ENCODE results near the gene RBSN. TPM values are rescaled to one million over a fixed set of nuclear protein-coding genes. Genes with fewer than 3 reads are reported as not detected.

RBSN gene
- total RNA-seq, 1 donor from 2014 or later = 35.4 TPM

- H3K79me2 ChIP-seq (ENCODE audit: low read depth) = no peaks in the 10 kb centered on the region
- H3K4me3 ChIP-seq = no peak overlapping the region
- H3K36me3 Mint-ChIP-seq = no peaks in the 10 kb centered on the region
- H3K4me1 ChIP-seq = peaks cover 10% of the 10 kb centered on the region
- no peak for DNase-seq (ENCODE audit: low spot score)
- no peak overlapping the region for H2AFZ ChIP-seq (replicated peaks)
- H3K9me3 ChIP-seq (ENCODE audit: low read depth) = no peaks in the 10 kb centered on the region
- H3K9ac ChIP-seq = no peak overlapping the region
- peaks cover 24% of the 10 kb centered on the region for H3K4me1 Mint-ChIP-seq
- no peak overlapping the region for H3K4me3 Mint-ChIP-seq
- no peak overlapping the region for H3K27ac ChIP-seq
- TF ChIP-seq EZH2phosphoT487 (IDR thresholded peaks at IDR 0.05) = no peak
- no peak for TF ChIP-seq CTCF (IDR thresholded peaks at IDR 0.05)
- no peak for TF ChIP-seq EZH2 (IDR thresholded peaks at IDR 0.05)
- no peaks in the 10 kb centered on the region for H4K20me1 ChIP-seq (ENCODE audit: low read depth)
- H3F3A ChIP-seq (ENCODE audit: low read depth) = no peaks in the 10 kb centered on the region
- no peaks in the 10 kb centered on the region for H3K9me3 Mint-ChIP-seq
- H3K27me3 ChIP-seq = peaks cover 26% of the 10 kb centered on the region
- no peak overlapping the region for H3K27ac Mint-ChIP-seq
- H3K36me3 ChIP-seq = no peaks in the 10 kb centered on the region
- H3K27me3 Mint-ChIP-seq (ENCODE audit: insufficient read depth, low read depth) = peaks cover 6% of the 10 kb centered on the region
- no peak overlapping the region for H3K4me2 ChIP-seq
These were observed 18.1 kb upstream of the RBSN start for GRCh38 chr3:15117011-15117410.

DNA sequence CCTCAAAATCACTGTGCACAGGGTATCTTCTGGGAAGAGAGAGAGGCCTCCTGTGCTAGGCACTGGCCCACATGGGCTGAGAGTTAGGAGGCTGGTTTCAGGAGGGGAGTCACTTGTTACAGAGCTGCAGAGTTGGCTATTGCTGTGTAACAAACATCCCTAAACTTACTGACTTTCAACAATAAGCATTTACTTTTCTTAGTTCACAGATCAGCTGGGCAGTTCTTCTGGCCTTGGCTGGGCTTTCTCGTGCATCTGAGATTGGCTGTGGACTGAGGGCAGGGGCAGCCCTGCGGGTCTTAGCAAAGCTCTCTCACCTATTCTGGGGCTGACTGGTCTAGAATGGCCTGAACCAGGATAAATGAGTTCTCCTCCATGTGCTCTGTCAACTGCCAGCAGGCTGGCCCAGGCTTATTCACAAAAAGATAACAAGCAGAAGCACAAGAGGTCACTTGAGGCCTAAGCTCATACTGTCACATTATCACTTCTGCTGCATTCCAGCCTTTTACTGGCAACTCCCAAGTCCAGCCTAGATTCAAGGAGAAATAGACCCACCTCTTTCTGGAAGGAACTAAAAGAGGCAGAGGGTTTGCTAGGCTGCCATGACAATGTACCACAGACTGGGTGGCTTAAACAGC is 17.2 kb upstream of the RBSN start:
- no peaks in the 10 kb centered on the region for H4K20me1 ChIP-seq (ENCODE audit: low read depth)
- Mint-ChIP-seq H3K36me3 (no peaks in the 10 kb centered on the region), H3K4me1 (peaks cover 22% of the 10 kb centered on the region), H3K27ac (no peak overlapping the region), H3K27me3 (ENCODE audit: insufficient read depth, low read depth) (peaks cover 6% of the 10 kb centered on the region), H3K4me3 (no peak overlapping the region), H3K9me3 (no peaks in the 10 kb centered on the region)
- H3F3A ChIP-seq (ENCODE audit: low read depth) = no peaks in the 10 kb centered on the region
- no peak overlapping the region for H3K4me2 ChIP-seq
- H3K4me1 ChIP-seq = peaks cover 10% of the 10 kb centered on the region
- H3K9ac ChIP-seq = no peak overlapping the region
- H3K4me3 ChIP-seq = no peak overlapping the region
- no peaks in the 10 kb centered on the region for H3K9me3 ChIP-seq (ENCODE audit: low read depth)
- no peak overlapping the region for H3K27ac ChIP-seq
- no peaks in the 10 kb centered on the region for H3K36me3 ChIP-seq
- TF ChIP-seq EZH2phosphoT487 (IDR thresholded peaks at IDR 0.05) = no peak
- TF ChIP-seq EZH2 (IDR thresholded peaks at IDR 0.05) = no peak
- no peak for TF ChIP-seq CTCF (IDR thresholded peaks at IDR 0.05)
- H2AFZ ChIP-seq (replicated peaks) = no peak overlapping the region
- H3K27me3 ChIP-seq = peaks cover 26% of the 10 kb centered on the region
- no peaks in the 10 kb centered on the region for H3K79me2 ChIP-seq (ENCODE audit: low read depth)
- DNase-seq (ENCODE audit: low spot score) = no peak

GRCh38 chr3:15114466-15115358 is 15.8 kb upstream of the RBSN start:
- H4K20me1 ChIP-seq (ENCODE audit: low read depth) = no peaks in the 10 kb centered on the region
- no peak for TF ChIP-seq EZH2 (IDR thresholded peaks at IDR 0.05)
- H3K4me1 Mint-ChIP-seq = peaks cover 21% of the 10 kb centered on the region
- no peaks in the 10 kb centered on the region for H3K36me3 Mint-ChIP-seq
- H3K9ac ChIP-seq = no peak overlapping the region
- no peak overlapping the region for H3K27ac ChIP-seq
- peak overlapping the region; percentile 87 for H2AFZ ChIP-seq (replicated peaks)
- peaks cover 6% of the 10 kb centered on the region for H3K27me3 Mint-ChIP-seq (ENCODE audit: insufficient read depth, low read depth)
- H3K27me3 ChIP-seq = peaks cover 17% of the 10 kb centered on the region
- no peaks in the 10 kb centered on the region for H3F3A ChIP-seq (ENCODE audit: low read depth)
- no peak overlapping the region for H3K4me3 Mint-ChIP-seq
- H3K27ac Mint-ChIP-seq = no peak overlapping the region
- H3K79me2 ChIP-seq (ENCODE audit: low read depth) = no peaks in the 10 kb centered on the region
- no peaks in the 10 kb centered on the region for H3K9me3 ChIP-seq (ENCODE audit: low read depth)
- peak overlapping the region; percentile 62 for H3K4me2 ChIP-seq
- H3K4me1 ChIP-seq = peaks cover 10% of the 10 kb centered on the region
- no peak overlapping the region for H3K4me3 ChIP-seq
- H3K36me3 ChIP-seq = no peaks in the 10 kb centered on the region
- peak; percentile 24 for DNase-seq (ENCODE audit: low spot score)
- H3K9me3 Mint-ChIP-seq = no peaks in the 10 kb centered on the region
